Activated T-cell treated with anti-CD3 and anti-CD28 coated beads for 1 hour (primary cell): ENCODE data around the gene PRKD1.

Experiments
- DNase-seq: peaks from one replicate; pipeline ENCODE4 v3.0.0-alpha.2; 2020; ENCODE audit warnings: low read depth

The PRKD1 gene

DNA sequence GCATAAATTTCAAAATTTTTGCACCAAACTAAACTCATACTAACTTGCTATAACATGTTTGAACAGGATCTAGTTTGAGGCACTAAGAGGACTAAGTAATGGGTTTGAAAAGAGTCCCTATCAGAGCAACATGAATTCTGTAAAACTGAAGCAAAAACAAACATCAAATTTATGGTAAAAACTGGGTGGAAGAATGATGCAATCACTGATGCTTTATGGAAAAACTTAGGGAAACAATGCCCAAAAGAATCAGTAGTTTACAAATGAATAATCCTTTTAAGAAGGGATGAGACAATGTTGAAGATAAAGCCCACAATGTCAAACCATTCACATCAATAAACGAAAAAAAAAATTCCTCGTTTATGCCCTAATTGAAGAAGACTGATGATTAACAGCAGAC lies 88.9 kb downstream of the PRKD1 start:
- no peak for DNase-seq

- no peak for DNase-seq
Measured at GRCh38 chr14:29836395-29836794, 91.3 kb downstream of the PRKD1 start.

- DNase-seq, result no peak
Measured at GRCh38 chr14:29832042-29832441, 95.6 kb downstream of the PRKD1 start.

DNA sequence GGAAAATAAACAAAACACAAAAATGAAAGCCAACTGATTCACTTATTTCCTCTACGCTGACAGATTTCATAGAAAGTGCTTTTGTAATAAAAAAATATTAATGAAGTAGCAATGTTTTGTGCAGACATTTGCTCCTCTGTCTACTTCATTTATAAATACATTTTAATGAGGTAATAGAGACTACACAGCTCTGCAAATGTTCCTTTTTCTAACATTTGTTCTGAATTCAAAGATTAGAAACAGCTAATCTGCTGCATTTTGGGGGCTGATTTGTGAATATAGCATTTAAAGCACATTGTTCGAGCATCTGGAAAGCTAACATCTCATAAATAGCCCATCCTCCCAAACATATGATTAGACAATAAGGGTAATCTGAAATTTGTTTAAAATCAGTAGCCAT lies 97.8 kb downstream of the PRKD1 start:
- no peak for DNase-seq

- no peak for DNase-seq
Measured at GRCh38 chr14:29823816-29824215, 103.8 kb downstream of the PRKD1 start.

- DNase-seq, result no peak
Measured at GRCh38 chr14:29822430-29822709, 105.3 kb downstream of the PRKD1 start.

- DNase-seq, result no peak
Measured at GRCh38 chr14:29821661-29822429, 105.8 kb downstream of the PRKD1 start.

- no peak for DNase-seq
Measured at GRCh38 chr14:29821242-29821641, 106.4 kb downstream of the PRKD1 start.

GRCh38 chr14:29820785-29821184 lies 106.9 kb downstream of the PRKD1 start:
- DNase-seq, result no peak

GRCh38 chr14:29817767-29818405 lies 109.8 kb downstream of the PRKD1 start:
- DNase-seq, result no peak

DNA sequence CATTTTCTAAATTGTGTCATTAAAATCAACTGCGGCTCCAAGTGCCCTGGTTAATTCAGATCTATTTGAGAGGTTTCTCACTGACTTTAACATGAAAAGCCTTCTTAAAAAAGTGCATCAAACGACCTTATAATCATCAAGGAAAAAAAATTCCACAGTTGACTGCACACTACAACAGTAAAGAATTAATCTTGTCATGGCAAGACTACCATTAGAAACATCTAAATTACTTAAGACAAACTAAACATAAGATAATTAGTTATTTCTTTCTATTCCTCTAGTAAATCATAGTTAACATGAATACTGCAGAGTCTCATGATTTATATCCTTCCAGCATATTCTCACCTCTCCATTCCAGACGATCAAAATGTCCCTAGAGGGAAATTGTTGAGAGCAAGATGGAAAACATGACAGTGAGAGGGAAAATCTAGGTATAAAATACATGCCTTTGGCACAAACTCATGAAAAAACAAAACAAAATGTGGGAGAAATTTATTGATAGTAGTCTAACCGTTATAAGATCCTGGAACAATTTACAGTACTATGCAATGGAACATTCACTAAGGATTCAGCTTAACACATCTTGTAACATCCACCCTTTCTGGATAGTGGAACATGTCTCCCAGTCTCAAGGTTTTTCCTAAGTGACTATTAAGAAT lies 112.5 kb downstream of the PRKD1 start:
- DNase-seq, result no peak

DNA sequence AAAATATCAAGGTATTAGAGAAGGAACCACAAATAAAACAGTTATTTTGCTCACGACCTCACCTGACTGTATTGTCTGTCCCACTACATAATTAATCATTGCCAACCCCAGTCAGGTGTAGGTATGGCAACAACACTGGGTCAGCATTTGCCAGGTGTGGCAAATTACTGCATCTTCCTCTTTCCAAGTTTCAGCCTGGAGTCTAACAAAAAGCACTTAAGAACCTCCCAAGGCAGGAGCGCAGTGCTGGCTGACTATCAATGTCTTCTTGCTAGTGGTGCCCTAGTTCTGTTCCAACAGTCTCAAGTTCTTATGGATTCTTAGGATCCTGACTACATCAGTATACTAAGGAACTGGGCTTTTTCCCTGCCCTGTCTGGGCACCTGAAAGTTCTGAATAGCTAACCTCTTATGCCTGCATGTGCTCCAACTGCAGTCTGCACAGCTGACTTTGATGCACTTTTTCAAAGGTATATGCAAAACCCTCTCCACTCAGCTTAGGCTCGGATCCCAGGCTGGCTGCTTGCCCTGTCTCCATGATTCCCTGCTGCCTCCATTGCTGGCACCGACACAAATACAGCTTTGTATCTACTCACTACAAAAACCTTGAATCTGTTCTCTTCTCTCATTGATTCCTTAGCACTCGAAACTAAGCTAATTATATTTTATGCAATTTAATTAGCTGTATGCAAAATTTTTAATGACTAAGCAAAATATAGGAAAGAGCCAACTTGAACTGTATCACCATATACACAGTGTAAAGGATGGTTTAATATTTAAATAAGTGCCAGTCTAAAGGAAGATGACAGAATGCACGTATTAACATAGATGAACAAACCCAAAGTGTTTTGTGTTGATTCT lies 113.3 kb downstream of the PRKD1 start:
- DNase-seq, result no peak

DNA sequence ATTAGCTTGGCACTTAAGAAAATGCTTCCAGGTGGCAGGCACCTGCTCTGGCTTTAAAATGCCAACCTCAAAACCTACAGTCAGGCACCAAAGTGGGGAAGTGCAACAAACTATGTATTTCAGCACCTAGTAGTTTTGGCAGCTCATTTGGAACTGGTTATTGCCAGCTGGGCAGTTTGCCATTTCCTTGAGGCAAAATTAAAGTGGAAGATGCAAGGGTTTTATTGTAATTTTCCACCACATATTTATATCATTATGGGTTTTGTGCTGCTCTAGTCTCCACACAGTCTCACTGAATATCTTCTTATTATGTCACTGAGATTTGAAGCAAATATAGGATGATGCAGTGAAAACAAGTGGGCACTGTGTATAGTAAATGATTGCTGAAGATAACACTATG lies 117.0 kb downstream of the PRKD1 start:
- no peak for DNase-seq

- DNase-seq, result no peak
Measured at GRCh38 chr14:29810064-29810463, 117.6 kb downstream of the PRKD1 start.

- no peak for DNase-seq
Measured at GRCh38 chr14:29806124-29806517, 121.5 kb downstream of the PRKD1 start.

DNA sequence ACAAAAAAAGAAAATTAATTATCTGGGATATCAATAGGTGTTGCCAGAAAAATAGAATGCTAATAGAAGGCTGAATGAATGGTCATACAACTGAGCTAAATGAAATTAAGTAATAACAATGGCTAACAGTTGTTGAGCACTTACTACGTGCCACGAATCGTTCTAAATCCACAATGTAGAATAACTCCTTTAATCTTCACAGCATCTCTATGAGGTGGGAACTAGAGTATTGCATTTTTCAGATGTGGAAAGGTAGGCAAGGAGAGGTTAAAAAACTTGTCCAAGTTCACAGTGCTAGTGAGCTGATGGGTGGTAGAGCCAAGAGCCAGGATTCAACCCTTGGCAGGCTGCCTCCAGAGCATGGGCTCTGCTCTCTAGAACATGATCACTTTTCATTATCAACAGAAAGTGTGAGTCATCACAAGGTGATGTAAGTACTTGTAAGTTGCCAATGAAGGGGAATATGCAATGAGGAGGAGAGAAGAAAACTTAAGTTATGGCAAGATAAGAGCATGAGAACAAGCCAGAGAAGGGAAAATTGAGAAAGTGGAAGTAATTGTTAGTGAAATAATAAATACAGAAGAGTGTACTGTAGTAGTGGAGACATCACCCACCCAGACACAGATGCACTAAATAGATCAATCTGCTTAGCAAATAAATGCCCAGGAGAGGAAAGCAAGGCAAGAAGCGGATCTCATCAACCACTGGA lies 122.1 kb downstream of the PRKD1 start:
- DNase-seq, result no peak

- DNase-seq, result no peak
Measured at GRCh38 chr14:29804481-29805266, 123.0 kb downstream of the PRKD1 start.

- no peak for DNase-seq
Measured at GRCh38 chr14:29803045-29803444, 124.6 kb downstream of the PRKD1 start.

- no peak for DNase-seq
Measured at GRCh38 chr14:29802211-29802610, 125.4 kb downstream of the PRKD1 start.

GRCh38 chr14:29800961-29801360 lies 126.7 kb downstream of the PRKD1 start:
- DNase-seq, result no peak

DNA sequence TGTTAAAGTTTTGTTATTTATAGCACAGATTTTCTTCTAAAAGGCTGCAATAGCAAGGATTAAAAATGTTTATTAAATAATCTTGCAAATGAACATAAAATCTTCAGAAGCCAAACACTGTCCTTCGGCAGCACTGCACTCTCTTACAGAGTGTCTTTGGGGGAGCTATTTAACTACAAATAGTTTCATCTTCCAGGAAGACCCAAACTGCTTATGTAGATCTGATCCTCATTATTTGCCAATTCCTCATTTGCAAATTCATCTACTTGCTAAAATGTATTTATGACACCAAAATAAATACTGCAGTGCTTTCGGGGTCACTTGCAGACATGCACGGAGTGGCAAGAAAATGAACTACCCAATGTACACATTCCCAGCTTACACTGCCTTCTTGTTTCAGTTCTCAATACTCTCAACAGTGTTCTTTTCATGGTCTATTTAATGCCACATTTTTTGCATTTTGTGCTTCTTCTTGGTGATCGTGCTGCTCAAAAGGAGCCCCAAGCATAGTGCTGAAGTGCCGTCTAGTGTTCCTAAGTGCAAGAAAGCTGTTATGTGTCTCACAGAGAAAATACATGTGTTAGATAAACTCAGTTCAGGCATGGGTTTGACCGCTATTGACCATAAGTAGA lies 128.1 kb downstream of the PRKD1 start:
- no peak for DNase-seq
